Measurements from ENCODE around the gene BRAP.
A peak's percentile ranks its signal among the peaks of the same experiment; 100 is the strongest.
"Not testable (repeated sequence)": the region's sequence is repeated elsewhere in the genome, so short reads cannot be mapped to it uniquely, and the experiment has no call there.

Gene BRAP

GRCh38 chr12:111605911-111606766 lies 79.6 kb downstream of the BRAP start:
- DNase-seq: peak; percentile 28

GRCh38 chr12:111602857-111603256 lies 82.9 kb downstream of the BRAP start:
- DNase-seq: not testable (repeated sequence)

DNA sequence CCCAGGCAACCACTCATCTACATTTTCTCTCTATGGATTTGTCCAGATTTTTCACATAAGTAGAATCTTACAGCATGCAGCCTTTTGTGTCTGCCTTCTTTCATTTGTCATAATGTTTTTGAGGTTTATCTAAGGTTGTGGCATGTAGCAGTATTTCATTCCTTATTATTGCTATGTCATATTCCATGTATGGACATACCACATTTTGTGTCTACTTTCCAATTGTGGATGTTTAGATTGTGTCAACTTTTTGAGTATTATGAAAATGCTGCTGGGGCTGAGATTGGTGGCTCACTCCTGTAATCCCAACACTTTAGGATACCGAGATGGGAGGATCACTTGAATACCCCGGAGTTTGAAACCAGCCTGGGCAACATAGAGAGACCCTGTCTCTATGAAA lies 83.4 kb downstream of the BRAP start:
- DNase-seq: no peak

GRCh38 chr12:111600986-111601385 lies 84.8 kb downstream of the BRAP start:
- not testable (repeated sequence) for DNase-seq

- DNase-seq: no peak
These were observed 85.5 kb downstream of the BRAP start for GRCh38 chr12:111600205-111600642.

GRCh38 chr12:111599453-111600204 lies 86.1 kb downstream of the BRAP start:
- peak; percentile 95 for DNase-seq

DNA sequence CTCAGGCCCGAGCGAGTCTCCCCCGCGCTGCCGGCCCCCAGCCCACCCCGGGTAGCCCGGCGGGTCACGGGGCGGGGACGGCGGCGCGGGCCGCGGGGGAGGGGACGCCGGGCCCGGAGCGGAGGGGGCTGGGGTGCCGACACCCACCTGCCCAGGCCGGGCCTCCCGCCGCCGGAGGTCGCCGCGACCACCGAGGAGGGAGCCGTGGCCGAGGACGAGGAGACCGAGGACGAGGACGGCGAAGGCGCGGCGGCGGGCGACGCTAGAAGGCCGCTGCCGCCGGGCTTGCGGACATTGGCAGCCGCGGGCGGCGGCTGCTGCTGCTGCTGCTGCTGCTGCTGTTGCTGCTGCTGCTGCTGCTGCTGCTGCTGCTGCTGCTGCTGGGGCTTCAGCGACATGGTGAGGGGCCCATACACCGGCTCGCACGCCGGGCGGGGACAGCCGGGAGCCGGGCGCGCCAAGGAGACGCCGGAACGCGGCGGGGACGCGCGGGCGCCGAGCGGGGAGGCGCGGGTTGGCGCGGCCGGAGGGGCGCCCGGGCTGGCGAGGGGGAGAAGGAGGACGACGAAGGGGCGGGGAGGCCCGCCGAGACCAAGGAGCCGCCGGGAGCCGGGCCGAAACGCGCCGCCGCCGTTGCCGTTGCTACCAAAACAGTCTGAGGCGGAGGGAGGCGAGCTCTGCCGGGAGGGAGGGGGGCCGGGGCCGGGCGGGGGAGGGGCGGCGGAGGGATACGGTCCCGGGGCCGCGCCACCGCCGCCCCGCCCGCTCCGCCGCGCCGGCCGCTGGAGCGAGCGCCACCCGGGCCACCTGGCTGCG lies 86.9 kb downstream of the BRAP start, which contains the start of gene ATXN2:
ATXN2 (minus strand) TSS at position 679 of the 816 bp plus-strand sequence; CDS start at position 398, 281 bp downstream.
- DNase-seq: peak; percentile 74

- peak; percentile 30 for DNase-seq
These were observed 87.7 kb downstream of the BRAP start for GRCh38 chr12:111597831-111598636.

DNA sequence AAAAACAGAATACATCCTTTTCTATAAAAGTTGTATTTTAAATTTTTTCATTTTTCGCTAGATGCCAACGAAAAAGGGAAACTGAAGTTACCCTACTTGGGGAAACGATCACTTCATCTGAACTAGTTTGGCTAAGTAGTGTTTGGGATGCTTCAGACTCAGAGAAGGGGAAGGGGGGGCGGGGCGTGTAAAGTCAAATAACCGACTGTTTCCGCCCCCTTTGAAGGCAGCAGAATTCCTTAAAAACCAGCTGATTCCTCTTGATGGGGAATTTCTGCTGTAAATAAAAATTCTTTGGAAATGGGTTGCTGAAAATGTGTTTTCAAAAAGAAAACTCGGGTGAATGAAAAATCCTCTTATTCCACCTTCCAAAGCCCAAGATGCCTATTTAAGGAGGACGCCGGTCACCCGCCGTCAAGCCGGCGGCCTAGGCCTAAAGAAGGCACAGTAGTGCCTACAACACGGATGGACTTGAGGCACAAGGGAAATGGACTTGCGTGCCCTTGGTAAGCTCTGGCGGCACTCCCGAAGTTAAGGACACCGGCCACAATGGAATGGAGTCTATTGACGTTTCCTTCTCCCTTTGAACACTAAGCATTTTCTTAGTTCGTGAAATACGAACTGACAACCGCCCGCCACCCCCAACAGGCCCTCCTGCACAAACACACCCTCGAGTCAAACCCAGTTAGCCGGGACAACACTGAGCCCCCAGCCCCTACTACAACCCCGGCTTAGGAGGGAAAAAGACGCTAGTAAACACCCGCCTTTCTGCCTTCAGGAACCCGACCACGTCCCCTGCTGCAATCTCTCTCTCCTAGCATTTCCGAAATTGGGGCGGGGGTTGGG lies 88.5 kb downstream of the BRAP start:
- peak; percentile 75 for DNase-seq

DNA sequence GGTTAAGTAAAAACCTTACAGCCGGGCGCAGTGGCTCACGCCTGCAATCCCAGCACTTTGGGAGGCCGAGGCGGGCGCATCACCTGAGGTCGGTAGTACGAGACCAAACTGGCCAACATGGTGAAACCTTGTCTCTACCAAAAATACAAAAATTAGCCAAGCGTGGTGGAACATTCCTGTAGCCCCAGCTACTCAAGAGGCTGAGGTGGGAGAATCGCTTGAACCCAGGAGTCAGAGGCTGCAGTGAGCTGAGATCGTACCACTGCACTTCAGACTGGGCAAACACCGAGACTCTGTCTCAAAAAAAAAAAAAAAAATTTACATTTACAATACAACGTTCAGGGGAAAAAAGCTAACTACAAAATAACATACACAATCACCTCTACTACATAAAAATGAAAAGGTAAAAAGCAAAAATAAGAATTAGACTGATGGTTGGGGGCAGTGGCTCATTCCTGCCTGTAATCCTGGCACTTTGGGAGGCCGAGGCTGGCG lies 90.4 kb downstream of the BRAP start:
- DNase-seq: not testable (repeated sequence)

All from fibroblast of skin of back (primary cell).